GM18873 (cell line): ENCODE results near the gene MARCKS.
"Not testable (repeated sequence)": the region's sequence is repeated elsewhere in the genome, so short reads cannot be mapped to it uniquely, and the experiment has no call there.

Experiments
- ATAC-seq: cut with Tn5 transposase; IDR thresholded peaks from one replicate; pipeline ENCODE4 v1.9.1; 2021; ENCODE audit warnings: mild to moderate bottlenecking, moderate library complexity, moderate number of reproducible peaks; ENCODE audit not compliant: unreplicated experiment, low FRiP score

The MARCKS gene

DNA sequence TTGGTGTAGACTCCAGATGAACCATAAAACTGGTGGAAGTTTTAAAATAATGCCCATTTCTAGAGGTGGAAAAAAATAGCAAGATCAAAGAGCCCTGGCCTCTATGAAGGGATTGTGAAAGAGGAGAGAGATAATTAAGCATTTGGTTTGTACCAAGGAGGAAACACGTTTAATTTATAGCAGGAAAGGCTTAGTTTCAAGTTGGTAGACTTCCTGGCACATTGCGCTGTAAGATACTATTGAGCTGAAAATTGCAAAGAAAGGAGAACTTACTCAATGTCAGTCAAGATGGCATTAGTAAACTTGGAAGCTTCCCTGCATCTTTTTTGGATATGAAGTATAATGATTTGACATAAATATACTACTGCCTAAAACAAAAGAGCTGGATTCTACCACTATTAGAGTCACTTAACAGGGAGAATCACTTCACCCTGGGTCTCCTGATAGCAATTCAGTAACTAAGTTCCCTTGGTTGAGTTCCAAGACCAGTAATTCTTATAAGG is 24.4 kb downstream of the MARCKS start:
- no peak for ATAC-seq

DNA sequence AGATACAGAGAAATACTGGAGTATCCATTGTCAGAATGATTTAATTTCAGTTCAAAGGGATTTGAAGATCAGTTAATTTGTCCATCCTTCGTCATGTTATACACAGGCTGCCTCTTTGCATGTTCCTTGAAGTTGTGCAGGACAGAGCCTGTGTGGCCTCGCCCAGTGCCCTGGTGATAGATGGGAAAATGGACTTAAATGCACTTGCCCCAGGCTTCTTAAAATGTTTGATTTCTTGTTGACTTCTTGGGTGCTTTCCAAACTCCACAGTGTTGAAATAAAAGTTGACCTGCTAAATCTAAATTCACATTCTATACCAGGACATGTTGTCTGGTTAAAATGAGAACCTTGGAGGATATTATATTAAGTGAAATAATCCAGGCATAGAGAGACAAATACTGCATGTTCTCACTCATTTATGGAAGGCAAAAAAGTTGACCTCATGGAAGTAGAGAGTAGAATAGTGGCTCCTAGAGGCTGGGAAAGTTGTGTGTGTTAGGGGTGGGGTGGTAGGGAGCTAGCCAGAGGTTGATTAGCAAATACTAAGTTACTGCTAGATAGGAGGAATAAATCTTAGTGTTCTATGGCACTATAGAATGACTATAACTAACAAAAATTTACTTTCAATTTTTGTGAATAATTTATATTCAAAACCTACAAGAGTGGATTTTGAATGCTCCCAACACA is 25.3 kb downstream of the MARCKS start:
- ATAC-seq = no peak

DNA sequence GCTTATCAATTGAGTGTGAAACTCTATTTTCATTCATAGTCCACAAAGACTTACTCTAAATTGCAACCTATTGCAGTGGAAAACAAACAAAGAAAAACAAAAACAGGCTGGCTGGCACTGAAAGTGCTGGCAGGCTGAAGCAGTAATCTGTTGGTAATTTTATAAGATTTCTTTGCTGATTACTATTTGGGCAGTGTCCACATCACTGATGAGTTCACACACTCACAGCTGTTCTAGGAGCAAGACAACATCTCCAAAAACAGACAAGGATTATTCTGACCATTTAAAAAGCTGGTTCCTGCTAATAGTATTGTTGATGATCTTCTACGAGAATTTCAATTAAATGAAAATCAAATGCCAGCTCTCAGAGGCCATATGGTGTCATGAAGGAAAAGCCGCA is 26.9 kb downstream of the MARCKS start:
- ATAC-seq = no peak

DNA sequence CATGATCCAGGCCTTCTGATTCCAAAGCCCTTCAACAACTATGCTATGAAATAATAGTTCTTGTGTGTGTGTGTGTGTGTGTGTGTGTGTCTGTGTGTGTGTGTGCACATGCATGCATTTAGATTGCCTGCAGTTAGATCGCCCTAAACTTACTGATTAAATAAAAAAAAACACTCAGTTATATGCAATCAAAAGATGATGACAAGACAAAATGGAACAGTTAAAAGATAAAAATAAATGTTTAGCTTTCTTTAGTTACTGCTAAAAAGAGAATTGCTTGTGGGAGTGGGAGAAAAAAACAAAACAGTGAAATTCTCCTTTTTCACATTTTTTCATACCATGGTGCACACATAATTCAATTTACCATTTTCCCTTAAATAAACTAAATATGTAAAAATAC is 29.4 kb downstream of the MARCKS start:
- no peak for ATAC-seq

GRCh38 chr6:113888493-113888892 is 31.3 kb downstream of the MARCKS start:
- ATAC-seq = no peak

DNA sequence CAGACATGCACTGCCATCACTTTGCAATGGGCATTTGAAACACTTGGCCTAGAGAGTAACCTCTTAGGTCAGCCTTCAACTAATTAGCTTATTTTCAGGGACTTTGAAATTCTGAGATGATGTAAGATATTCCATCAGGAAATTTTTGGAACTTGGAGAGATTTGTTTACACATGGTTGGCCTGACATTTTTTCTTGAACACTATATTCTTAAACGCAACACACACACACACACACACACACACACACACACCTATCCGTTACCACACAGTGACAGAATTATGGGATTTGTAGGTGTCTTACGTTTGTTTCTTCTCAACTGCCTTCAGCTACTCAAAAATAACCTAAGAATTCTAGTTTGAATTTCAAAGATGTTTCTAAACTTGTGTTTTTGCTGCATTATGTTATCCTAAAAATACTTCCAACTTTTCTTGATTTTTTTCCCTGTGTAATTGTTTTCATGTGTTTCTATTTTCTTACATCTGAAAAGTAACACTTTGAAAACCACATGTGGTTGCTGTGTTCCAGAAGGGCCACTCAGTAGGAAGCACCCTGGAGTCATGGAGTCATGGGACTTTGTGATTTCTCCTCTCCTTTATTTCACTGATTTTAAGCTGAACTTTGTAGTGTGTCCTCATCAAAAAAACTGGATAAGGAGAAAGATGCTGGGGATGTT is 31.9 kb downstream of the MARCKS start:
- ATAC-seq = no peak

GRCh38 chr6:113893451-113893850 is 36.3 kb downstream of the MARCKS start:
- no peak for ATAC-seq

DNA sequence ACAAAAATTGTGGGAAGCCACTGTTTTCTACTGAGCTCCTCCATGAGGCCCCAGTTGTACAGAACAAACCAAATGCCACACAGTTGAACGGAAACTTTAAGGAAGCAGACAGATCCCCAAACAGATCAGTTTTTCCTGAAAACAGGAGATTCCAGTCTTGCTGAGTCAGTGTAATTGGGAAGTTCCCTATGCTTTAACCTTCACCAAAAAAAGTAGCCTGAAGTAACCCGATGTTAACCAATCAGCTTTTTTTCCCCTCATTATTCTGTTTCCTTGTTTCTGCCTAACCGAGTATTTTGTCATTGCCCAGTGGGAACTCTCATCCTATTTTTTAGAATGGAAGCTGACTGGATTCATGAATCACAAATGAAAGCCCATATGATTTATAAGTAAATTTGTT is 36.7 kb downstream of the MARCKS start:
- no peak for ATAC-seq

- no peak for ATAC-seq
Observed at GRCh38 chr6:113894712-113895674, 37.8 kb downstream of the MARCKS start.

- ATAC-seq = no peak
Observed at GRCh38 chr6:113901482-113901881, 44.3 kb downstream of the MARCKS start.

- ATAC-seq = no peak
Observed at GRCh38 chr6:113903666-113904330, 46.7 kb downstream of the MARCKS start.

DNA sequence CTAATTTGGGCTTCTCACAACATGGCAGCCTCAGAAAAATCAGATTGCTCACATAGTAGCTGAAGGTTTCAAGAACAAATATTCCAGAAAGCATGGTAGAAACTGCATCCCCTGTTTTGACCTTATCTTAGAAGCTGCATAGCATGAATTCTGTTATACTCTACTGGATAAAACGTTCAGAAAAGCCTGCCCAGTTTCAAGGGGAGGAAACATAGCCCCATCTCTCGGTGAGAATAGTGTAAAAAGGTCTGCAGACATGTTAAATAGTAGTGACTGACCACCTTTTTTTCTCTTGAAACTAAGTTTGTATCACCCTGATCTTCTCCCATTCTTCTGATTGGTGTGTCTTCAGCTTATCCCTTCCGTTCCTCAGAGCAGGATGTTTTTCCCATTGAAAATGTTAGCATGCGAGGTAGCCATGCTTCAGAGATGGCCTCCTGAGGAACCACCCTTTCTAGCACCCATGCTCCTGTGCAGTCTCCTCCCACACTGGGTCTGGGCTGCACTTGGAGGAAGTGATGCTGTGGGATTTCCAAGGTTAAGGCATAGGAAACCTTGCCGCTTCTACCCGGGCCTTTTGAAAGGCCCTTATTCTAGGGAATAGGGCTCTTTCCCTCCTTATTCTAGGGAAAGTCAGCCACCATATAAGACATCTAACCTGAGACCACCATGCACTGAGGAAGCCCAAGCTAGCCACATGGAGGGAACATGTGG is 50.1 kb downstream of the MARCKS start:
- no peak for ATAC-seq

DNA sequence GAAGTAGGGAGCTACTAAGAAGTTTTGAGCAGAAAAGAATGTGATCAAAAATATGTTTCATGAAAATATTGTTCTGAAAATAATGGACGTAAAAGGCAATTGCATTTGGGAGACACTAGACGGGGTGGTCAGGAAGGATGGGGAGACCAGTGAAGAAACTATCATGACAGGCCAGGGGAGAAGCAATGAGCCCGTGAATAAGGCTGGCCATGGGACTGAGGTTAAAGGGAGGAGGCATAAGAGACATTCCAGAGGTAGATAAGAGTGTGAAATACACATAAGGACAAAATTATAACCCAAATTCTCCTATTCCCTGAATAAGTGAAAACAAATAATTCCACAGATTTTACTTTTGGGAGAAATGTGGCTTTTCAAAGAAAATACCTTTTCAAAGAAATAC is 51.7 kb downstream of the MARCKS start:
- ATAC-seq = no peak

GRCh38 chr6:113909224-113909856 is 52.2 kb downstream of the MARCKS start:
- no peak for ATAC-seq

- ATAC-seq = not testable (repeated sequence)
Observed at GRCh38 chr6:113910285-113910684, 53.1 kb downstream of the MARCKS start.
